Vagina (tissue), 2 donors: ENCODE measurements around the gene INTS7.
"Not testable (repeated sequence)": the region's sequence is repeated elsewhere in the genome, so short reads cannot be mapped to it uniquely, and the experiment has no call there.

Source experiments
- POLR2AphosphoS5 ChIP-seq, 2 donors: sonication (generic); formaldehyde crosslinking; IDR thresholded peaks; one replicate each; pipeline ENCODE4 v1.9.0; 2017; ENCODE audit warnings: antibody characterized with exemption in 2 of 2, mild to moderate bottlenecking in 2 of 2, low read depth in 1 of 2; ENCODE audit not compliant: insufficient read depth in 1 of 2
- TF ChIP-seq, protein P1 (sequence below), 3 experiments: fragments of 450-650 bp in 2 of 3; fragments of 200-600 bp in 1 of 3; sonication (generic) in 1 of 3; IDR thresholded peaks; one replicate each; pipeline ENCODE4 v1.5.1; 2017 to 2019; ENCODE audit warnings: antibody characterized with exemption in 3 of 3, mild to moderate bottlenecking in 2 of 3, moderate library complexity in 2 of 3

DNA sequence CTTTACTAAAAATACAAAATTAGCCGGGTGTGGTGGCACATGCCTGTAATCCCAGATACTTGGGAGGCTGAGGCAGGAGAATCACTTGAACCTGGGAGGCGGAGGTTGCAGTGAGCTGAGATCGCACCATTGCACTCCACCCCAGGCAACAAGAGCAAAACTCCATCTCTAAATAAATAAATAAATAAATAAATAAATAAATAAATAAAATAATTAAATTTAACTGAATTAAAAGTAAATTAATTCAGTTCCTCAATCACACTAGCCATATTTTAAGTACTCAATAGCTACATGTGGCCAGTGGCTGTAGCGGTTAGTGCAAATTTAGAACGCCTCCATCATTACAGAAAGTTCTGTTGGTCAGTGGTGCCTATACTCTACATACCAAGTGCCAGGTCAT lies 97.9 kb downstream of the INTS7 start:
- not testable (repeated sequence) for TF ChIP-seq POLR2AphosphoS5 (IDR thresholded peaks at IDR 0.05; ENCODE audit: insufficient read depth in 1 of 2, low read depth in 1 of 2)
- TF ChIP-seq, protein P1, sequence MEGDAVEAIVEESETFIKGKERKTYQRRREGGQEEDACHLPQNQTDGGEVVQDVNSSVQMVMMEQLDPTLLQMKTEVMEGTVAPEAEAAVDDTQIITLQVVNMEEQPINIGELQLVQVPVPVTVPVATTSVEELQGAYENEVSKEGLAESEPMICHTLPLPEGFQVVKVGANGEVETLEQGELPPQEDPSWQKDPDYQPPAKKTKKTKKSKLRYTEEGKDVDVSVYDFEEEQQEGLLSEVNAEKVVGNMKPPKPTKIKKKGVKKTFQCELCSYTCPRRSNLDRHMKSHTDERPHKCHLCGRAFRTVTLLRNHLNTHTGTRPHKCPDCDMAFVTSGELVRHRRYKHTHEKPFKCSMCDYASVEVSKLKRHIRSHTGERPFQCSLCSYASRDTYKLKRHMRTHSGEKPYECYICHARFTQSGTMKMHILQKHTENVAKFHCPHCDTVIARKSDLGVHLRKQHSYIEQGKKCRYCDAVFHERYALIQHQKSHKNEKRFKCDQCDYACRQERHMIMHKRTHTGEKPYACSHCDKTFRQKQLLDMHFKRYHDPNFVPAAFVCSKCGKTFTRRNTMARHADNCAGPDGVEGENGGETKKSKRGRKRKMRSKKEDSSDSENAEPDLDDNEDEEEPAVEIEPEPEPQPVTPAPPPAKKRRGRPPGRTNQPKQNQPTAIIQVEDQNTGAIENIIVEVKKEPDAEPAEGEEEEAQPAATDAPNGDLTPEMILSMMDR (IDR thresholded peaks at IDR 0.05): not testable (repeated sequence)
